Gastrocnemius medialis (tissue), 4 donors: Measurements from ENCODE around the gene SLC13A5.

ENCODE experiments used
- CTCF ChIP-seq, 5 experiments: fragments of 450-650 bp in 3 of 5; fragments of 200-600 bp in 2 of 5; sonication (generic) in 2 of 5; IDR thresholded peaks in 4 of 5; conservative IDR thresholded peaks in 1 of 5; 1 replicate in 4 of 5; 2 replicates in 1 of 5; pipeline ENCODE4 v1.5.1; 2016 to 2019; ENCODE audit warnings: antibody characterized with exemption in 5 of 5, mild to moderate bottlenecking in 3 of 5, moderate library complexity in 3 of 5
- POLR2A ChIP-seq, 2 donors: fragments of 450-650 bp; IDR thresholded peaks; one replicate each; pipeline ENCODE4 v1.6.1; 2017; ENCODE audit warnings: antibody characterized with exemption in 2 of 2, mild to moderate bottlenecking in 2 of 2, moderate library complexity in 2 of 2

- TF ChIP-seq POLR2A (IDR thresholded peaks at IDR 0.05) (no peak), CTCF (IDR thresholded peaks at IDR 0.05 in 4 of 5, conservative IDR thresholded peaks at IDR 0.05 in 1 of 5) (no peak)
These were observed 32.0 kb downstream of the SLC13A5 start for GRCh38 chr17:6681176-6681575.
